ENCODE data around the gene INPP1.

DNA sequence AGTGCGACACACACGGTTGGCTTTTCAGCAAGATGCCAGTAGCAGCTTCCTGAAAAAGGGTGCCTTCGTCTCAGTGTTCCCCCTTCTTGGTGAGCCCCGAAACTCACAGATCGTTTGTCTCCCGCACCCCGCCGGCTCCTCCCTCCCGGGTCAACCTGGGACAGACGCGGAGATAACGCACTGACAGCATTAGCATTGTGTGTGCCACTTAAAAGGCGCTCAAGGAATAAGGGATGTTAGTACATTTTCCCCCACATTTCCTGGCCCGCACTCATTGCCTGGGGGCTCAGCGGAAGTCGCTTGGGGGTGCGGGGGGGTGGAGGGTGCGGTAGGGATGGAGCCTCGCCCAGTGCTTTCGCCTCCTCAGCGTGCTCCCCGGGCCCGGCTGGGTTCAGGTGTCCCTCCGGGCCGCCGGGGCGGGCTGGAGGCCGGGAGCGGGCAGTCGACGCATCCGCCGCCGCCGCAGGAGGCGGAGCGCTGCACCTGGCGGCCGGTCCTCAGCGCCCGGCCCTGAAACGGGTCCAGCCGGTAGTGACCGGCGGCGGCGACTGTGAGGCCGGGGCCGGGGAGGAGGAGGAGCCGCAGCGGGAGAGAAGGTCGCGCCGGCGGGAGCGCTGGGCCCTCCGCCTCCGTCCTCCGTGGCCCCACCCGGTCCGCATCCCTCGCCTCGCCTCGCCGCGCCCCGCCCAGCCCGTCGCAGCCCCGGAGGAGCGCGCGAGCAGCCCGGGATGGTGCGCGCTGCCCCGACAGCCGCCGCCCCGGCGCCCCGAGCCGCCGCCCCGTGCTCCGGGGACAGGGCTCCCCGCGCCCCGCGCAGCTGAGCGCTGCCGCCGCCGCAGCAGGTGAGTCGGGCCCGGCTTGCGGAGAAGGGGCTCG lies 64.5 kb downstream of the INPP1 start, which contains the start of gene MFSD6:
- TF ChIP-seq TCF12 (IDR thresholded peaks at IDR 0.05; ENCODE audit: low read depth) (no peak), MAX (IDR thresholded peaks at IDR 0.05) (no peak), CREB1 (IDR thresholded peaks at IDR 0.05; ENCODE audit: low read depth) (no peak), YY1 (IDR thresholded peaks at IDR 0.05; ENCODE audit: low read depth) (no peak), NFIC (IDR thresholded peaks at IDR 0.05) (no peak; the same call in 1 of the 2 replicates), ZBTB7A (IDR thresholded peaks at IDR 0.05; ENCODE audit: low read depth) (no peak), TAF1 (IDR thresholded peaks at IDR 0.05; ENCODE audit: low read depth) (no peak), EP300 (IDR thresholded peaks at IDR 0.05; ENCODE audit: borderline replicate concordance) (peak; percentile 20; the same call in 1 of the 2 replicates), RAD21 (IDR thresholded peaks at IDR 0.05; ENCODE audit: low read depth) (no peak), FOXM1 (IDR thresholded peaks at IDR 0.05; ENCODE audit: borderline replicate concordance, low read depth) (no peak), CEBPB (IDR thresholded peaks at IDR 0.05) (no peak), USF1 (IDR thresholded peaks at IDR 0.05) (no peak), EGR1 (IDR thresholded peaks at IDR 0.05) (no peak)
- TF ChIP-seq, protein P1, sequence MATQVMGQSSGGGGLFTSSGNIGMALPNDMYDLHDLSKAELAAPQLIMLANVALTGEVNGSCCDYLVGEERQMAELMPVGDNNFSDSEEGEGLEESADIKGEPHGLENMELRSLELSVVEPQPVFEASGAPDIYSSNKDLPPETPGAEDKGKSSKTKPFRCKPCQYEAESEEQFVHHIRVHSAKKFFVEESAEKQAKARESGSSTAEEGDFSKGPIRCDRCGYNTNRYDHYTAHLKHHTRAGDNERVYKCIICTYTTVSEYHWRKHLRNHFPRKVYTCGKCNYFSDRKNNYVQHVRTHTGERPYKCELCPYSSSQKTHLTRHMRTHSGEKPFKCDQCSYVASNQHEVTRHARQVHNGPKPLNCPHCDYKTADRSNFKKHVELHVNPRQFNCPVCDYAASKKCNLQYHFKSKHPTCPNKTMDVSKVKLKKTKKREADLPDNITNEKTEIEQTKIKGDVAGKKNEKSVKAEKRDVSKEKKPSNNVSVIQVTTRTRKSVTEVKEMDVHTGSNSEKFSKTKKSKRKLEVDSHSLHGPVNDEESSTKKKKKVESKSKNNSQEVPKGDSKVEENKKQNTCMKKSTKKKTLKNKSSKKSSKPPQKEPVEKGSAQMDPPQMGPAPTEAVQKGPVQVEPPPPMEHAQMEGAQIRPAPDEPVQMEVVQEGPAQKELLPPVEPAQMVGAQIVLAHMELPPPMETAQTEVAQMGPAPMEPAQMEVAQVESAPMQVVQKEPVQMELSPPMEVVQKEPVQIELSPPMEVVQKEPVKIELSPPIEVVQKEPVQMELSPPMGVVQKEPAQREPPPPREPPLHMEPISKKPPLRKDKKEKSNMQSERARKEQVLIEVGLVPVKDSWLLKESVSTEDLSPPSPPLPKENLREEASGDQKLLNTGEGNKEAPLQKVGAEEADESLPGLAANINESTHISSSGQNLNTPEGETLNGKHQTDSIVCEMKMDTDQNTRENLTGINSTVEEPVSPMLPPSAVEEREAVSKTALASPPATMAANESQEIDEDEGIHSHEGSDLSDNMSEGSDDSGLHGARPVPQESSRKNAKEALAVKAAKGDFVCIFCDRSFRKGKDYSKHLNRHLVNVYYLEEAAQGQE (IDR thresholded peaks at IDR 0.05; ENCODE audit: low read depth) = no peak
